GM13977 (cell line): ENCODE data around the gene PHF12.
"Not testable (repeated sequence)": the region's sequence is repeated elsewhere in the genome, so short reads cannot be mapped to it uniquely, and the experiment has no call there.

Experiments used
- DNase-seq: peaks from one replicate; pipeline ENCODE4 v3.0.0; 2012; ENCODE audit warnings: low spot score
- CTCF ChIP-seq: IDR thresholded peaks from 2 replicates; pipeline ENCODE4 v1.5.1; 2012; ENCODE audit warnings: mild to moderate bottlenecking, control low read depth; ENCODE audit not compliant: insufficient read depth; ENCODE audit errors: extremely low read depth, missing control alignments
- in situ Hi-C: fragments of 300-500 bp; cut with MboI; formaldehyde crosslinking; loops from one replicate; pipeline ENCODE4 v1.12.0; 2022; ENCODE audit warnings: low sequenced_read_pairs, low pct_unique_long_range_greater_than_20kb, mixed read lengths, inconsistent platforms; ENCODE audit not compliant: unreplicated experiment

The PHF12 gene

GRCh38 chr17:28896884-28897768 lies 54.2 kb downstream of the PHF12 start, which contains the start of gene FLOT2:
TSS of gene FLOT2 (minus strand) at chr17:28897733. CDS start at chr17:28897574, 159 bp downstream.
- peak; percentile 68 for DNase-seq
- peak; percentile 20 for TF ChIP-seq CTCF
- in situ Hi-C loops, result no loop called here

GRCh38 chr17:28896491-28896883 lies 54.8 kb downstream of the PHF12 start:
- no peak for DNase-seq
- no peak for TF ChIP-seq CTCF
- in situ Hi-C loops, result no loop called here

- no peak for TF ChIP-seq CTCF
- in situ Hi-C loops, result no loop called here
- no peak for DNase-seq
Measured at GRCh38 chr17:28895794-28896447, 55.4 kb downstream of the PHF12 start.

- DNase-seq, in situ Hi-C loops: not testable (repeated sequence)
Measured at GRCh38 chr17:28893248-28894183, 57.8 kb downstream of the PHF12 start.

- in situ Hi-C loops, result no loop called here
- TF ChIP-seq CTCF, result no peak
- peak; percentile 45 for DNase-seq
Measured at GRCh38 chr17:28892024-28892423, 59.3 kb downstream of the PHF12 start.

GRCh38 chr17:28891201-28891600 lies 60.1 kb downstream of the PHF12 start:
- TF ChIP-seq CTCF, result no peak
- no peak for DNase-seq
- in situ Hi-C loops, result no loop called here
